ENCODE measurements around the gene PRR4. TPM values are rescaled to one million over a fixed set of nuclear protein-coding genes. Genes with fewer than 3 reads are reported as not detected.

The PRR4 gene
- total and polyA plus RNA-seq, 9 of the 15 experiments (the other 6 are each of a cell fraction or from before 2014, with no cell fraction given): 0.45 to 5.0 (median 1.8) TPM

- 91% methylated on average over 5 of the region's 5 CpGs for WGBS (ENCODE audit: insufficient coverage, low coverage, missing lambda C conversion rate)
- Histone ChIP-seq H3K9ac (ENCODE audit: insufficient read depth in 1 of 2, low read depth in 2 of 2, low read length in 2 of 2) (no peak overlapping the region), H3K9me3 (replicated peaks; ENCODE audit: control insufficient read depth, insufficient read depth, low read depth, low read length) (no peaks in the 10 kb centered on the region), H3K27ac (ENCODE audit: extremely low read depth, low read depth, low read length) (no peak overlapping the region), H3K4me3 (no peak overlapping the region), H3K27me3 (ENCODE audit: control insufficient read depth in 2 of 2, insufficient read depth in 2 of 2, low read length in 2 of 2) (no peaks in the 10 kb centered on the region), H4K20me1 (replicated peaks; ENCODE audit: control insufficient read depth, insufficient read depth, low read length) (no peaks in the 10 kb centered on the region), H3K4me2 (ENCODE audit: insufficient read depth, low read length) (no peak overlapping the region), H3K4me1 (replicated peaks in 1 of 2; ENCODE audit: control insufficient read depth in 2 of 2, insufficient read depth in 2 of 2, low read length in 2 of 2) (no peaks in the 10 kb centered on the region; a peak in 1 of 5 replicates), H2AFZ (ENCODE audit: low read depth, low read length) (no peak overlapping the region), H3K36me3 (ENCODE audit: control insufficient read depth, insufficient read depth, low read length) (no peaks in the 10 kb centered on the region), H3K9me1 (ENCODE audit: control insufficient read depth, insufficient read depth, low read length) (no peaks in the 10 kb centered on the region), H3K79me2 (ENCODE audit: control insufficient read depth, insufficient read depth, low read length) (no peaks in the 10 kb centered on the region)
- intact Hi-C loops (cut with micrococcal nuclease) (no loop called here), in situ Hi-C loops (cut with MboI) (no loop called here)
- BruUV-seq (replicated peaks): no TSS peak
- ChIA-PET CTCF (ENCODE audit: low intra/inter-chr PET ratio) (no interaction called here), POLR2A (no interaction called here)
- no peak for FAIRE-seq
- no peak for ATAC-seq
- no peak for DNase-seq (ENCODE audit: extremely low read depth in 1 of 4, low spot score in 3 of 4)
- TF ChIP-seq NFYB (IDR thresholded peaks at IDR 0.05; ENCODE audit: extremely low read depth, insufficient read length): no peak
- no peak for TF ChIP-seq TBL1XR1 (IDR thresholded peaks at IDR 0.05; ENCODE audit: low read length in 2 of 2)
- no peak for TF ChIP-seq DMBX1 (CRISPR knock-in tag; IDR thresholded peaks at IDR 0.05; ENCODE audit: borderline replicate concordance)
- no peak for TF ChIP-seq PHF8 (IDR thresholded peaks at IDR 0.05; ENCODE audit: borderline replicate concordance, low read length)
- TF ChIP-seq, protein P1, sequence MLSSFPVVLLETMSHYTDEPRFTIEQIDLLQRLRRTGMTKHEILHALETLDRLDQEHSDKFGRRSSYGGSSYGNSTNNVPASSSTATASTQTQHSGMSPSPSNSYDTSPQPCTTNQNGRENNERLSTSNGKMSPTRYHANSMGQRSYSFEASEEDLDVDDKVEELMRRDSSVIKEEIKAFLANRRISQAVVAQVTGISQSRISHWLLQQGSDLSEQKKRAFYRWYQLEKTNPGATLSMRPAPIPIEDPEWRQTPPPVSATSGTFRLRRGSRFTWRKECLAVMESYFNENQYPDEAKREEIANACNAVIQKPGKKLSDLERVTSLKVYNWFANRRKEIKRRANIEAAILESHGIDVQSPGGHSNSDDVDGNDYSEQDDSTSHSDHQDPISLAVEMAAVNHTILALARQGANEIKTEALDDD (IDR thresholded peaks at IDR 0.05): no peak
- no peak for TF ChIP-seq SETDB1 (IDR thresholded peaks at IDR 0.05; ENCODE audit: low read length)
- no peak for TF ChIP-seq FUS (optimal IDR thresholded peaks at IDR 0.05; ENCODE audit: low read depth, low read length)
- TF ChIP-seq ZNF444 (CRISPR knock-in tag; IDR thresholded peaks at IDR 0.05): no peak
- TF ChIP-seq ZNF354B (CRISPR knock-in tag; IDR thresholded peaks at IDR 0.05): no peak
- no peak for TF ChIP-seq REST (IDR thresholded peaks at IDR 0.05; ENCODE audit: borderline replicate concordance)
- no peak for TF ChIP-seq REST (CRISPR knock-in tag; IDR thresholded peaks at IDR 0.05; ENCODE audit: low read depth)
- TF ChIP-seq, protein P2, sequence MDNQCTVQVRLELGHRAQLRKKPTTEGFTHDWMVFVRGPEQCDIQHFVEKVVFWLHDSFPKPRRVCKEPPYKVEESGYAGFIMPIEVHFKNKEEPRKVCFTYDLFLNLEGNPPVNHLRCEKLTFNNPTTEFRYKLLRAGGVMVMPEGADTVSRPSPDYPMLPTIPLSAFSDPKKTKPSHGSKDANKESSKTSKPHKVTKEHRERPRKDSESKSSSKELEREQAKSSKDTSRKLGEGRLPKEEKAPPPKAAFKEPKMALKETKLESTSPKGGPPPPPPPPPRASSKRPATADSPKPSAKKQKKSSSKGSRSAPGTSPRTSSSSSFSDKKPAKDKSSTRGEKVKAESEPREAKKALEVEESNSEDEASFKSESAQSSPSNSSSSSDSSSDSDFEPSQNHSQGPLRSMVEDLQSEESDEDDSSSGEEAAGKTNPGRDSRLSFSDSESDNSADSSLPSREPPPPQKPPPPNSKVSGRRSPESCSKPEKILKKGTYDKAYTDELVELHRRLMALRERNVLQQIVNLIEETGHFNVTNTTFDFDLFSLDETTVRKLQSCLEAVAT (IDR thresholded peaks at IDR 0.05): no peak
- no peak for TF ChIP-seq RBFOX2 (IDR thresholded peaks at IDR 0.05; ENCODE audit: low read depth, low read length)
- TF ChIP-seq HDAC6 (IDR thresholded peaks at IDR 0.05; ENCODE audit: low read depth, low read length): no peak
- TF ChIP-seq ZNF316 (IDR thresholded peaks at IDR 0.05): no peak
Observed at GRCh38 chr12:10896854-10897253, 47.6 kb upstream of the PRR4 start.

Measured in K562 (cell line).